Chondrocyte (in vitro differentiated cells): ENCODE measurements around the gene CCR2. TPM values are rescaled to one million over a fixed set of nuclear protein-coding genes. Genes with fewer than 3 reads are reported as not detected.

Experiments
- DNase-seq: peaks from one replicate; pipeline ENCODE4 v3.0.0; 2021; ENCODE audit warnings: mixed read lengths, low spot score
- H3K27ac Mint-ChIP-seq: one replicate; pipeline ENCODE4 v1.8.0; 2021; ENCODE audit warnings: mild to moderate bottlenecking, moderate library complexity, mixed read lengths; ENCODE audit not compliant: unreplicated experiment
- H3K27me3 Mint-ChIP-seq: 2 replicates; pipeline ENCODE4 v1.8.0; 2021; ENCODE audit warnings: low read depth, mixed read lengths
- H3K36me3 Mint-ChIP-seq: 2 replicates; pipeline ENCODE4 v1.8.0; 2021; ENCODE audit warnings: low read depth, mixed read lengths
- H3K4me1 Mint-ChIP-seq: 2 replicates; pipeline ENCODE4 v1.8.0; 2021; ENCODE audit warnings: low read depth, mild to moderate bottlenecking, mixed read lengths
- H3K4me3 Mint-ChIP-seq: one replicate; pipeline ENCODE4 v1.8.0; 2021; ENCODE audit warnings: mild to moderate bottlenecking, moderate library complexity, mixed read lengths; ENCODE audit not compliant: unreplicated experiment
- H3K9me3 Mint-ChIP-seq: 2 replicates; pipeline ENCODE4 v1.8.0; 2021; ENCODE audit warnings: low read depth, mixed read lengths
- total RNA-seq: library from RNA; stranded (reverse); gene quantifications from 3 replicates; pipeline ENCODE4 v1.2.1, GENCODE V29; 2021
- TF ChIP-seq, protein P1 (sequence below): fragments of 200-600 bp; sonication (generic); IDR thresholded peaks from 2 replicates; pipeline ENCODE4 v1.5.0; 2021; ENCODE audit warnings: antibody characterized with exemption, mild to moderate bottlenecking, moderate library complexity

Gene CCR2
- total RNA-seq, 1 donor from 2014 or later = not detected

DNA sequence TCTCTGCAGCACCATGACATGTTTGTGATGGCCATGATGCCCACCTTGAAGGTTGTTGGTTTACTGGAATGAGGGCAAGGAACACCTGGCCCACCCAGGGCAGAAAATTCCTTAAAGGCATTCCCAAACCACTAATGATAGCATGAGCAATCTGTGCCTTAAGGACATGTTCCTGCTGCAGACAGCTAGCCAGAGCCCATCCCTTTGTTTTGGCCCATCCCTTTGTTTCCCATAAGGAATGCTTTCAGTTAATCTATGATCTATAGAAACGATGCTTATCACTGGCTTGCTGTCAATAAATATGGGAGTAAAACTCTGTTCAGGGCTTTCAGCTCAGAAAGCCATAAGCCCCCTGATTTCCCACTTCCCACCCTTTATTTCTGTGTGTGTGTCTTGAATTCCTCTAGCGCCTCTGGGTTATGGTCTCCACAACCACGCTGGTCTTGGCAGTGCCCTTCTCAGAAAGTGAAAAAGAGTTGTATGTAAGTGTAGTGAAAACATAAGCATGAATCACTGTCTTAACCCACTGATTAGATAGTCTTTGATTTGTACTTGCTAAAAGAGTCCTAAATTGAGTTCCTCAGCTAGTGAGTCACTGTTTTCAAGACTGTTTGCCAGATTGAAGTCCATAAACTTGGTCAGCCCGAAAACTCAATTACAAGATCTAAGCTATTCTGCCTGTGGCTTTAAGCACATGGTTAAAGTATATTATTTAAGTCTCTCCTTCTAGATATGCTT is 19.0 kb upstream of the CCR2 start:
- Mint-ChIP-seq H3K27me3 (peaks cover 27% of the 10 kb centered on the region), H3K4me1 (no peaks in the 10 kb centered on the region), H3K4me3 (no peak overlapping the region), H3K27ac (no peak overlapping the region), H3K36me3 (peaks cover 3% of the 10 kb centered on the region), H3K9me3 (peaks cover 17% of the 10 kb centered on the region)
- no peak for DNase-seq
- TF ChIP-seq, protein P1, sequence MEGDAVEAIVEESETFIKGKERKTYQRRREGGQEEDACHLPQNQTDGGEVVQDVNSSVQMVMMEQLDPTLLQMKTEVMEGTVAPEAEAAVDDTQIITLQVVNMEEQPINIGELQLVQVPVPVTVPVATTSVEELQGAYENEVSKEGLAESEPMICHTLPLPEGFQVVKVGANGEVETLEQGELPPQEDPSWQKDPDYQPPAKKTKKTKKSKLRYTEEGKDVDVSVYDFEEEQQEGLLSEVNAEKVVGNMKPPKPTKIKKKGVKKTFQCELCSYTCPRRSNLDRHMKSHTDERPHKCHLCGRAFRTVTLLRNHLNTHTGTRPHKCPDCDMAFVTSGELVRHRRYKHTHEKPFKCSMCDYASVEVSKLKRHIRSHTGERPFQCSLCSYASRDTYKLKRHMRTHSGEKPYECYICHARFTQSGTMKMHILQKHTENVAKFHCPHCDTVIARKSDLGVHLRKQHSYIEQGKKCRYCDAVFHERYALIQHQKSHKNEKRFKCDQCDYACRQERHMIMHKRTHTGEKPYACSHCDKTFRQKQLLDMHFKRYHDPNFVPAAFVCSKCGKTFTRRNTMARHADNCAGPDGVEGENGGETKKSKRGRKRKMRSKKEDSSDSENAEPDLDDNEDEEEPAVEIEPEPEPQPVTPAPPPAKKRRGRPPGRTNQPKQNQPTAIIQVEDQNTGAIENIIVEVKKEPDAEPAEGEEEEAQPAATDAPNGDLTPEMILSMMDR = no peak

DNA sequence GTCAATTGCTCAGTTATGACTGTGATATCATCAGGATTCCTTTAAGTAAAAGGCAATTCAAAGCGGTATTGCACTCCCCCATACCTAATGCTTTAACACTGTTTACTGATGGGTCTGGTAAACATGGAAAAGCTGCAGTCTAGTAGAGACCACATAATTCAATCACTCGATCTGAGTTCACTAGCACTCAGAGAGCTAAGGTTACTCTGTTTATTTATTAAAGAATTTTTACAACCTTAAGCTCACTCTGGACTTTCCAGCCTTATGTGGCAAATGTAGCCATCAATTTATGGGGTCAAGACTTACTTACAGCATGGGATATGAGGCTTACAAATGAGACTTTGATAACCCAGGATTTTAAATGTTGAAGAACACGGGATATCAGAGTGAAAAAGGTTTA is 18.4 kb upstream of the CCR2 start:
- Mint-ChIP-seq H3K4me3 (no peak overlapping the region), H3K27ac (no peak overlapping the region), H3K9me3 (peaks cover 20% of the 10 kb centered on the region), H3K4me1 (no peaks in the 10 kb centered on the region), H3K36me3 (peaks cover 3% of the 10 kb centered on the region), H3K27me3 (peaks cover 27% of the 10 kb centered on the region)
- DNase-seq = no peak
- TF ChIP-seq, protein P1 = no peak

GRCh38 chr3:46337911-46338310 is 16.0 kb upstream of the CCR2 start:
- no peak for DNase-seq
- Mint-ChIP-seq H3K36me3 (peaks cover 2% of the 10 kb centered on the region), H3K4me1 (no peaks in the 10 kb centered on the region), H3K27ac (no peak overlapping the region), H3K9me3 (peaks cover 20% of the 10 kb centered on the region), H3K27me3 (peaks cover 8% of the 10 kb centered on the region), H3K4me3 (no peak overlapping the region)
- TF ChIP-seq, protein P1 = no peak

DNA sequence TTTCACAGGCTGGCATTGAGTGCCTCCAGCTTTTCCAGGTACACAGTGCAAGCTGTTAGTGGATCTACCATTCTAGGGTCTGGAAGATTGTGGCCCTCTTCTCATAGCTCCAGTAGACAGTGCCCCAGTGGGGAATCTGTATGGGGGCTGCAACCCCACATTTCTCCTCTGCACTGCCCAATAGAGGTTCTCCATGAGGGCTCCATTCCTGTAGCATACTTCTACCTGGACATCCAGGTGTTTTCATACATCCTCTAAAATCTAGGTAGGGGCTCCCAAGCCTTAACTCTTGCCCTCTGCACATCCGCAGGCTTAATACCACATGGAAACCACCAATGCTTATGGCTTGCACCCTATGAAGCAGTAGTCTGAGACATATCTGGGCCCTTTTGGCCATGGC is 15.1 kb upstream of the CCR2 start:
- no peaks in the 10 kb centered on the region for H3K4me1 Mint-ChIP-seq
- TF ChIP-seq, protein P1 = no peak
- no peak overlapping the region for H3K4me3 Mint-ChIP-seq
- H3K36me3 Mint-ChIP-seq = peaks cover 2% of the 10 kb centered on the region
- H3K27ac Mint-ChIP-seq = no peak overlapping the region
- no peak for DNase-seq
- peaks cover 20% of the 10 kb centered on the region for H3K9me3 Mint-ChIP-seq
- peaks cover 5% of the 10 kb centered on the region for H3K27me3 Mint-ChIP-seq

DNA sequence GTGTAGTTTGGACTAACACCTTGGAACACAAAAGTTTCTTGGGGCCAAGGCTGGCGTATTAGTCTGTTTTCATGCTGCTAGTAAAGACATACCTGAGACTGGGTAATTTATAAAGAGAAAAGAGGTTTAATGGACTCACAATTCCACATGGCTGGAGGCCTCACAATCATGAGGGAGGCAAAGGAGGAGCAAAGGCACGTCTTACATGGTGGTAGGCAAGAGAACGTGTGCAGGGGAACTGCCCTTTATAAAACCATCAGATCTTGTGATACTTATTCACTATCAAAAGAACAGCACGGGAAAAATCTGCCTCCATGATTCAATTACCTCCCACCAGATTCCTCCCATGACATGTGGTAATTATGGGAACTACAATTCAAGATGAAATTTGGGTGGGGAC is 9.4 kb upstream of the CCR2 start:
- TF ChIP-seq, protein P1 = no peak
- DNase-seq = no peak
- Mint-ChIP-seq H3K36me3 (no peaks in the 10 kb centered on the region), H3K4me1 (no peaks in the 10 kb centered on the region), H3K27ac (no peak overlapping the region), H3K4me3 (no peak overlapping the region), H3K27me3 (peaks cover 29% of the 10 kb centered on the region), H3K9me3 (peaks cover 8% of the 10 kb centered on the region)
